Measurements from ENCODE around the gene UBXN10. TPM values are rescaled to one million over a fixed set of nuclear protein-coding genes. Genes with fewer than 3 reads are reported as not detected.
"Not testable (repeated sequence)": the region's sequence is repeated elsewhere in the genome, so short reads cannot be mapped to it uniquely, and the experiment has no call there.

The UBXN10 gene
- total RNA-seq, 4 donors from 2014 or later: 1.2 to 11.3 (median 3.3) TPM

GRCh38 chr1:20229171-20229570 lies 43.3 kb downstream of the UBXN10 start:
- Histone ChIP-seq H3K9me3 (no peaks in the 10 kb centered on the region), H3K4me1 (no peaks in the 10 kb centered on the region), H3K27me3 (peaks cover 0 to 7% of the 10 kb centered on the region in 2 donors), H3K36me3 (no peaks in the 10 kb centered on the region), H3K27ac (no peak overlapping the region), H3K4me3 (no peak overlapping the region)
- DNase-seq: no peak
- intact Hi-C loops (cut with DNase I; ENCODE audit: low total_unique reads): no loop called here
- TF ChIP-seq POLR2A (IDR thresholded peaks at IDR 0.05): no peak
- TF ChIP-seq, protein P1, sequence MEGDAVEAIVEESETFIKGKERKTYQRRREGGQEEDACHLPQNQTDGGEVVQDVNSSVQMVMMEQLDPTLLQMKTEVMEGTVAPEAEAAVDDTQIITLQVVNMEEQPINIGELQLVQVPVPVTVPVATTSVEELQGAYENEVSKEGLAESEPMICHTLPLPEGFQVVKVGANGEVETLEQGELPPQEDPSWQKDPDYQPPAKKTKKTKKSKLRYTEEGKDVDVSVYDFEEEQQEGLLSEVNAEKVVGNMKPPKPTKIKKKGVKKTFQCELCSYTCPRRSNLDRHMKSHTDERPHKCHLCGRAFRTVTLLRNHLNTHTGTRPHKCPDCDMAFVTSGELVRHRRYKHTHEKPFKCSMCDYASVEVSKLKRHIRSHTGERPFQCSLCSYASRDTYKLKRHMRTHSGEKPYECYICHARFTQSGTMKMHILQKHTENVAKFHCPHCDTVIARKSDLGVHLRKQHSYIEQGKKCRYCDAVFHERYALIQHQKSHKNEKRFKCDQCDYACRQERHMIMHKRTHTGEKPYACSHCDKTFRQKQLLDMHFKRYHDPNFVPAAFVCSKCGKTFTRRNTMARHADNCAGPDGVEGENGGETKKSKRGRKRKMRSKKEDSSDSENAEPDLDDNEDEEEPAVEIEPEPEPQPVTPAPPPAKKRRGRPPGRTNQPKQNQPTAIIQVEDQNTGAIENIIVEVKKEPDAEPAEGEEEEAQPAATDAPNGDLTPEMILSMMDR (IDR thresholded peaks at IDR 0.05): no peak

DNA sequence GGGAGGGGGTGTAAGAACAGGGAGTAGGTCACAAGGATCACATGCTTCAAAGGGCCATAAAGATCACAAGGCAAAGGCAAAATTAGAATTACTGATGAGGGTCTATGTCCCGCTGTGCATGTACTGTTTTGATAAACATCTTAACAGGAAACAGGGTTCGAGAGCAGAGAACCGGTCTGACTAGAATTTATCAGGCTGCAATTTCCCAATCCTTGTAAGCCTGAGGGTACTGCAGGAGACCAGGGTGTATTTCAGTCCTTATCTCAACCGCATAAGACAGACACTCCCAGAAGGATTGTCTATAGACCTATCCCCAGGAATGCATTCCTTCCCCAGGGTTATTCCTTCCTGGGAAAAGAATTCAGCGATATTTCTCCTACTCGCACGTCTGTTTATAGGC lies 46.7 kb downstream of the UBXN10 start:
- not testable (repeated sequence) for DNase-seq, H3K27me3 ChIP-seq, H3K4me3 ChIP-seq

DNA sequence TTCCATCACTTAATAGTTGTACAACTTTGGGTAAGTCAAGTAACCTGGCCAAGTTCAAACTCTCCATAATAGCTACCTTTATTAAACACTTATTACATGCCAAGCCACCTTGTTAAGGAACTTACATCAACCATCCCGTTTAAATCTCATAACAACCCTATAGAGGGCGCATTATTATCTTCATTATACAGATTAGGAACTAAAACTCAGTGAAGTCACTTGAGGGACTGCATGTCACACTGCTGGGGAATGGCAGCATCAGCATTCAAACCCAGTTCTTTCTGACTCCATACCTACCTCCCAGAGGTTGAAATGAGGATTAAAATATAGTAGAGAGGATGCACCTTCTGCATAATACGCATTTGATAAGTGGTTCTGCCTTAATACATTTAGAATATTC lies 47.5 kb downstream of the UBXN10 start:
- Histone ChIP-seq H3K27me3 (peaks cover 0 to 7% of the 10 kb centered on the region in 2 donors), H3K36me3 (no peaks in the 10 kb centered on the region), H3K4me1 (no peaks in the 10 kb centered on the region), H3K27ac (no peak overlapping the region), H3K4me3 (no peak overlapping the region), H3K9me3 (no peaks in the 10 kb centered on the region)
- intact Hi-C loops (cut with DNase I; ENCODE audit: low total_unique reads): no loop called here
- no peak for DNase-seq
- TF ChIP-seq, protein P1 (IDR thresholded peaks at IDR 0.05): no peak
- no peak for TF ChIP-seq POLR2A (IDR thresholded peaks at IDR 0.05)

More for the DNA sequence above, 46.7 kb downstream of the UBXN10 start:
- H3K36me3 ChIP-seq; intact Hi-C loops (cut with DNase I; ENCODE audit: low total_unique reads); H3K4me1 ChIP-seq; H3K9me3 ChIP-seq; H3K27ac ChIP-seq: not testable (repeated sequence)

GRCh38 chr1:20233866-20234265 lies 48.0 kb downstream of the UBXN10 start:
- peaks cover 0 to 7% of the 10 kb centered on the region in 2 donors for H3K27me3 ChIP-seq

DNA sequence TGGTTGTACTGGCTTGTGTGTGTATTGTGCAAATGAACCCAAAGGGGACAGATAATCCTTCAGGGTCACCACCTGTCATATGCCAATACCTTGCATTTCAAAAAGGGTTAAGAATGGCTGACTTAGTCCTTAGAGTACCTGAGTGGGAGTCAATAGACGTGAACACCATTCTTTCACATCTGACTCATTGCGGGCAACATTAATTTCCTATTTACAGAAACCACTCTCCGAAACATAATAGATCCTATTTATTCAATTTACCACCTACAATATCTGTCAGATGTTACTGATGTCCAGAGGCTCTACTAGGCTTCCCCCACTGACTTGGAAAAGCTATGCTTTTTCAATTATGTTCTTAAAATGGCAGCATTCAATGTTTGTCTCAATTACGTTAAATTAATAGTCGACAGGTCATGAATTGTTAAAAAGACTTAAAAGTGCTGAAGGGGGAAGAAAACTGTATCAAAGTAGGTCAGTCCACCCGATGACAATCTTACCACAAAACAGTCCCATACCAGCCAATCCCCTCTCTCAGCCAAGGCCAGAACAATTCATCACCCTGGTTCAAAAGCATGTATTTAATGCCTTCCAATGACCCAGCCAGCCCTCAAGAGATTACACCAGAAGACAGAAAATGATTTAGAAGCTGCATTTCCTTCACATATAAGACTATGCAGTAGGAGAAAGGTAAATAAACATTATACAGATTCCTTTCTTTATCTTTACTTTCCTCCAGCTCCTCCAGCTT lies 49.1 kb downstream of the UBXN10 start:
- no peaks in the 10 kb centered on the region for H3K4me1 ChIP-seq
- intact Hi-C loops (cut with DNase I; ENCODE audit: low total_unique reads): no loop called here
- H3K4me3 ChIP-seq: no peak overlapping the region
- no peak overlapping the region for H3K27ac ChIP-seq
- TF ChIP-seq POLR2A (IDR thresholded peaks at IDR 0.05): no peak
- TF ChIP-seq, protein P1 (IDR thresholded peaks at IDR 0.05): no peak
- no peaks in the 10 kb centered on the region for H3K9me3 ChIP-seq
- H3K36me3 ChIP-seq: no peaks in the 10 kb centered on the region
- peaks cover 0 to 7% of the 10 kb centered on the region in 2 donors for H3K27me3 ChIP-seq
- no peak for DNase-seq

More at GRCh38 chr1:20233866-20234265, 48.0 kb downstream of the UBXN10 start:
- no peak for DNase-seq
- Histone ChIP-seq H3K4me1 (no peaks in the 10 kb centered on the region), H3K27ac (no peak overlapping the region), H3K9me3 (no peaks in the 10 kb centered on the region), H3K4me3 (no peak overlapping the region), H3K36me3 (no peaks in the 10 kb centered on the region)
- intact Hi-C loops (cut with DNase I; ENCODE audit: low total_unique reads): no loop called here
- TF ChIP-seq POLR2A (IDR thresholded peaks at IDR 0.05): no peak
- TF ChIP-seq, protein P1 (IDR thresholded peaks at IDR 0.05): no peak

All from uterus (tissue), 4 donors.